Ectodermal cell (in vitro differentiated cells): ENCODE data around the gene NUP210.
A peak's percentile ranks its signal among the peaks of the same experiment; 100 is the strongest.

Experiments used
- H3K27ac ChIP-seq: 2 replicates; pipeline ENCODE4 v1.7.0; 2013; ENCODE audit warnings: mild to moderate bottlenecking, low read depth, low read length; ENCODE audit not compliant: insufficient read depth, poor library complexity, severe bottlenecking
- H3K27me3 ChIP-seq: 2 replicates; pipeline ENCODE4 v1.7.0; 2013; ENCODE audit warnings: mild to moderate bottlenecking, low read length; ENCODE audit not compliant: insufficient read depth, control insufficient read depth, poor library complexity, severe bottlenecking
- H3K36me3 ChIP-seq: one replicate; pipeline ENCODE4 v1.7.0; 2013; ENCODE audit warnings: low read length; ENCODE audit not compliant: control insufficient read depth, insufficient read depth
- H3K4me1 ChIP-seq: one replicate; pipeline ENCODE4 v1.7.0; 2013; ENCODE audit warnings: low read length; ENCODE audit not compliant: control insufficient read depth, insufficient read depth
- H3K4me3 ChIP-seq: 2 replicates; pipeline ENCODE4 v1.7.0; 2013; ENCODE audit warnings: low read depth, low read length, control low read depth; ENCODE audit not compliant: insufficient read depth
- H3K9me3 ChIP-seq: 2 replicates; pipeline ENCODE4 v1.7.0; 2013; ENCODE audit warnings: mild to moderate bottlenecking, low read length, moderate library complexity; ENCODE audit not compliant: control insufficient read depth
- WGBS, 2 experiments: methylation state at CpG; one replicate each; pipeline ENCODE4 v1.1.7; 2013; ENCODE audit warnings: missing lambda C conversion rate in 2 of 2; 5-methylcytosine and 5-hydroxymethylcytosine counted together

NUP210 gene

DNA sequence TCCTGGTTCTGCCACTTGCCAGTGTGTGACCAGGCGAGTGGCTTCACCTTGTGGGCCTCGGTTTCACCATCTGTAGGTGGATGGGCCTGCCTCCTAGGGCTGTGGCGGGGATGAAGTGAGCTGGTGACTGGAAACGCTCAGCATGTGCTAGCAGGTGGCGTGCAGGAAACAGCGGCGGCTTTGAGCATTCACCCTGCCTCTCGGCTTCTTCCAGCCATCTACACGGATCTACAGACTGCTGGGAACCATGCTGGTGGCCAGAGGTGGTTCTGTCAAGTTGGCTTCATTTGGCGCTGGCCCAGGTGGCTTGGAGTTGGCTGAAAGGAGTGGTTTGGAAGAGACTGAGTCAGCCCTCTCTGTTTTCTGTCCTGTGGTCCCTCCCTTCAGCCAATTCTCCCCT lies 106.3 kb downstream of the NUP210 start:
- Histone ChIP-seq H3K4me1 (no peaks in the 10 kb centered on the region), H3K27me3 (no peaks in the 10 kb centered on the region), H3K4me3 (no peak overlapping the region), H3K9me3 (no peaks in the 10 kb centered on the region), H3K27ac (no peak overlapping the region), H3K36me3 (no peaks in the 10 kb centered on the region)
- WGBS, 2 experiments: 93 to 95% methylated on average over 10 of the region's 10 CpGs

DNA sequence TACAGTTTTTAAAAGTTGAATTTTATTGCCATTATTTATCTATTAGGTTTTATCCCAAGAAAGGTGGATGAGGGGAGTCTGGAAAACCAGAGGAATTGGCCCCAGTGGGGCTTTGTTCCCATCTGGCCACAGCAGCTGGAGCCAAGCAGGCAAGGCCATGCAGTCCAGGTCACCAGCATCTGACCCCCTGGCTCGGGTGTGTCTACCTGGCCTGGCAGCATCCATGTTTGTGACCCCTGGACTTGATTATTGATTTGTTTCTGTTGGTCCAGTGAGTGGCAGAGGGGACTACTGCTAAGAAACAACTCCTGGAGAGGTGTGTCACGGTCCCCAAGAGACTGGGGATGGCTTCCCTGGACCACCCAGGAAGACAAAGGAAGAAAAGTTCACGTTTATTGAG lies 111.1 kb downstream of the NUP210 start:
- no peak overlapping the region for H3K27ac ChIP-seq
- no peaks in the 10 kb centered on the region for H3K4me1 ChIP-seq
- no peaks in the 10 kb centered on the region for H3K27me3 ChIP-seq
- H3K36me3 ChIP-seq: no peaks in the 10 kb centered on the region
- H3K4me3 ChIP-seq: no peak overlapping the region
- 88 to 91% methylated on average over 3 of the region's 3 CpGs for WGBS, 2 experiments
- no peaks in the 10 kb centered on the region for H3K9me3 ChIP-seq

DNA sequence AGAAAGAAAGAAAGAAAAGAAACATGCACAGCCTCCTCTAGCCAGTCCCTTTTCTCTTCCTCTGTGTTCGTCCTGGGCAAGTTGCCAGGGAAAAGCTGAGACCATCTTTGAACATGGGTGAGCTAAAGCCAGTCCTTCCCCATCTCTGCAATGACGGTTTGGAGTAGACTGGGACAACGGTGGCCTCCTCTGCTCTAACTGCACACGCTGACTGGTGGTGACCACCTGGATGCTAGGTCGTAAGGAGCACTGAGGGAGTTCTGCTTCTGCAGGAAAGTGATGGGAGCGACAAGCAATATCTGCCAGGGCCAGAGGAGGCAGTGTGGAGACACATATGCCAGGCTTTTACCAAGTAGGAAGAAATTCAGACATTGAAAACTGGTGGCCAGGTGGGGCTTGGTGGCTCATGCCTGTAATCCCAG lies 111.7 kb downstream of the NUP210 start:
- Histone ChIP-seq H3K27me3 (no peaks in the 10 kb centered on the region), H3K4me1 (no peaks in the 10 kb centered on the region), H3K4me3 (no peak overlapping the region), H3K9me3 (no peaks in the 10 kb centered on the region), H3K36me3 (no peaks in the 10 kb centered on the region), H3K27ac (no peak overlapping the region)
- WGBS, 2 experiments: 55 to 65% methylated on average over 6 of the region's 6 CpGs

DNA sequence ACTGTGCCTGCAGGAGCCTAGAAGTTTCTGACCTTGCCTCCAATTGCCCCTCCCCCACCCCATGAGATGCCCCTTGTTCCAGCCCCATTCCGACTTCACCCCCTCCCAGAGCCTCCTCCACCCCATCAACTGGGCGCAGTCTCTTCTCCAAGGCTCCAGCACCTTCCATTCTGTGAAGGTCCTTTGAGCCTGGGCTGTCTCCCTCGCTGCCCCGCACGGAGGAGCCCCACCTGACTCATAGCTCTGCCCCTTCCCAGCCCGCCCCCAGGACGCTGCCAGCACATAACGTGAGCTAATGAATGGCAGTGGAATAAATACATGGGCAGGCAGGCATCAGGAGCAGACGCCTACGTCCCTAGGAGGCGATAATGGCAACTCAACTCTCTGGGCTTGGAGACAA lies 113.1 kb downstream of the NUP210 start:
- no peaks in the 10 kb centered on the region for H3K27me3 ChIP-seq
- H3K27ac ChIP-seq: no peak overlapping the region
- WGBS, 2 experiments: 86% methylated on average over 11 of the region's 11 CpGs
- H3K36me3 ChIP-seq: no peaks in the 10 kb centered on the region
- H3K4me3 ChIP-seq: no peak overlapping the region
- H3K9me3 ChIP-seq: no peaks in the 10 kb centered on the region
- no peaks in the 10 kb centered on the region for H3K4me1 ChIP-seq

DNA sequence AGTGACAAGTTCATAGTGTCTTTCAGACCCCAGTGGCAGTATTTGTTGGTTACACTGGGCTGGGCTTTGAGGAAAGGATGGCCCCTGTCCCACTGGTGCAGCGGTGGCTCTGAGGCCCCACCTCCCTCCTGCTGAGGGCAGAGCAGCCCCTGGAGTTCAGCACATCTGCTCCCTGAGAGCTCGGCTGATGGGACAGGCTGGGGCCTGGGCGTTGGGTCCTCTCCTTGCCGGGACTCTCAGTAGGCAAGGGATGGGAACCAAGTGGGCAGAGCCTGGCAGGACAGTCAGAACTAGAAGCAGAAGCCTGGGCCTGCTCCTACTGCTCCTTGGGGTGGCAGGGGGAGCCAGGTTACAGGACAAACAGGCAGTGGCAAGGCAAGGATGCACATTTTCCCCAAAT lies 114.5 kb downstream of the NUP210 start:
- Histone ChIP-seq H3K4me3 (no peak overlapping the region), H3K36me3 (no peaks in the 10 kb centered on the region), H3K4me1 (peaks cover 6% of the 10 kb centered on the region), H3K27ac (no peak overlapping the region), H3K9me3 (no peaks in the 10 kb centered on the region), H3K27me3 (no peaks in the 10 kb centered on the region)
- 82 to 86% methylated on average over 4 of the region's 4 CpGs for WGBS, 2 experiments

DNA sequence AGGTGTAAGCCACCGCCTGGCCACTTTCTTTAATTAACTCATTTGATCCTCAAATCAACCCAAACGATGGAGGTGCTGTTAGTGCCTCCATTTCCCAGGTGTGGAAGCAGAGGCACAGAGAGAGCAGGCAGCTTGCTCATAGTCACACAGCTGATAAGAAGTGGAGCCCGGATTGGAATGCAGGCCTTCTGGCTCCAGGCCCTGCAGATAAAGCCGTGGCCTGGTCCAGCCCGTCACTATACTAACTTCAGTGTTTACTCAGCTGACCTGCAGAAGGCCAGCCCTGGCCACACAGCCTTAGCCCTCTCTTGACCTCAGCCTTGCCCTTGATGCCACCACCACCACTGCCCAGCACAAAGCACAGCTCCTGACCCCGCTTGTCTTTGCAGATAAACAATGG lies 116.7 kb downstream of the NUP210 start:
- 89 to 93% methylated on average over 6 of the region's 6 CpGs for WGBS, 2 experiments
- H3K4me1 ChIP-seq: peaks cover 6% of the 10 kb centered on the region
- H3K4me3 ChIP-seq: no peak overlapping the region
- H3K27me3 ChIP-seq: no peaks in the 10 kb centered on the region
- H3K36me3 ChIP-seq: no peaks in the 10 kb centered on the region
- no peak overlapping the region for H3K27ac ChIP-seq
- no peaks in the 10 kb centered on the region for H3K9me3 ChIP-seq

DNA sequence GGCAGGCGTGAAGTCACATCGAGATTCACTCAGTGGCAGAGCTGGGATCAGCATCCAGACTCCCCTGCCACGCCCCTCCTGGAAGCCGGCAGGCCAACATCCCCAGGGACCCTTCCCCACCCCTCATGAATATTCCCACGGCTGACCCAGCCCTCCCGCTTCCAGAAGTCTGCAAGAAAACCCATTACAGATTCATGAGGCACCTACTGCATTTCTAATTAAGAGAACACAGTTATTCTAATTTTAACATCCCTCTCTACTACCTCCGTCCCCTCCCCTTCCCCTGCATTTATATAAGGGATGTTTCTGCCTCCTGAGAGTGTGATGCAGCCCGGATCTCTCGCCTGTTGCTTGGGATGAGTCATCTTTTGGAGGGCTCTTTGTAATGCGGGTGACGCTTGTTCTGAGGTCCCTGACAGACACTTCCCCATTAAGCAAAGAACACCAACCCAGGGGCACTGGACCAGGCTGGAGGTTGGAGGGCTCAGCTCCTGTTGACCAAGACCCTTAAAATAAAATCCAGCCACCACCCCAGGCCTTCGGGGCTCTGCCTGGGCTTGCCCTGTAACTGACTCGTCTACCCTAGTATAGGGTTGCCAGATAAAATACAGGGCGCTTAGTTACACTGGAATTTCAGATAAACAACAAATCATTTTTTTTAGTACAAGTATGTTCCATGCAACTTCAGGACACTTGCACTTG lies 118.7 kb downstream of the NUP210 start:
- WGBS, 2 experiments: 29 to 34% methylated on average over 14 of the region's 14 CpGs
- no peak overlapping the region for H3K4me3 ChIP-seq
- no peaks in the 10 kb centered on the region for H3K9me3 ChIP-seq
- H3K4me1 ChIP-seq: peaks cover 9% of the 10 kb centered on the region
- H3K27me3 ChIP-seq: no peaks in the 10 kb centered on the region
- peak overlapping the region; percentile 21 for H3K27ac ChIP-seq
- no peaks in the 10 kb centered on the region for H3K36me3 ChIP-seq

DNA sequence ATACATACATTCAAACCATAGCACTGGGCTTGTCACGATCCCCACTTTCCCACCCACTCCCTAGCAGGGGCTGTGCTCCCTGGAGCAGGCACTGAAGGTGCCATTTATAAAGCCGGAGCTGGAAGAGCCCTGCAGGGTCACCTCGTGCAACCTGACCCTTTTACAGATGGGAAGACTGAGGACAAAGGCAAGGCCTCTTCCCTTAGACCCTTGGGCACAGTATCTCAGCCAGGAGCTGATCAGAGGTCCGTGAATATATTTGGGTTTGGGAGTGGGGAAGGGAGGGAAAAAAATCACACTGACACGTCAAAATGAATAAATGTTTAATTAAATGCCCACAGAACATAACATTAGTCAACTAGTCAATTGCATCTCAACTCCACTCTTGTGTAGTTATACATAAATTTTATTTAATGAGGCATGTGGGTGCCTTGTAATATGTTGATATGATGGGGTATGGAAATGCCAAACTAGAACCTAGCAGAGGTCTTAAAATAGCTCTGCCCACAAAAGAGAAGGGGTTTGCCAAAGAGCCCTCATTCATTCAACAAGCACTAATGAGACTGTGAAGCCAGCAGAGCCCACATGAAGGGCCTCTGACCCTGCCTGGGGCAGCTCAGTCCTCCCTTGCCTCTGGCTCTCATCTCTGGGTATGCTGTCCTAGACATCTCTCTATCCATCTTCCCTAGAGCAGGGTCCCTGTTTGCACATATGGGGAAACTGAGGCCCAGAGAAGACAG lies 119.4 kb downstream of the NUP210 start:
- no peak overlapping the region for H3K27ac ChIP-seq
- H3K36me3 ChIP-seq: no peaks in the 10 kb centered on the region
- no peaks in the 10 kb centered on the region for H3K27me3 ChIP-seq
- no peak overlapping the region for H3K4me3 ChIP-seq
- H3K4me1 ChIP-seq: peaks cover 9% of the 10 kb centered on the region
- no peaks in the 10 kb centered on the region for H3K9me3 ChIP-seq
- 91 to 97% methylated on average over 4 of the region's 5 CpGs for WGBS, 2 experiments

DNA sequence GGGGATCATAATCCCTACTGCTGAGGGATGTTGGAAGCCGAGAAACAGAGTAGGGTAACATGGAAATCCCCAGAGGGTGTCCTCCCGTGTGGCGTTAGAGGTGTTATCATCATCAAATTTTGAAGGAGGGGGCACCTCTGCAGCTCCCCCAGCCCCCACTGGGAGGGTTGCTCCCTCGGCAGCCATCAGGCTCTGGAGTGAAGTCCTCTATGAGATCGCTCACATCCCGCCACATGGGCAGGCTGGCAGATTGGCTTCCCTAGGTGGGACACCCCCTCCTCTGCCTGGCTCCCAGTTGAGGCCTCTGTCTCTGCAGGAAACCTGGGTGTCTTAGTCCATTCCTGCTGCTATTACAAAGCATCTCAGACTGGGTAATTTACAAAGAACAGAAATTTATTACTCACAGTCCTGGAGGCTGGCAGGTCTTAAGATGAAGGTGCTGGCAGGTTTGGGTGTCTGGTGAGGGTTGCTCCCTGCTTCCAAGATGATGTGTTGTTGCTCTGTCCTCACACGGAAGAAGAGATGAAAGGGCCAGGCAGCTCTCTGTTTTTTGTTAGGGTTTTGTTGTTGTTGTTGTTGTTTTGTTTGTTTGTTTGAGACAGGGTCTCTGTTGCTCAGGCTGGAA lies 120.5 kb downstream of the NUP210 start:
- Histone ChIP-seq H3K4me1 (peaks cover 9% of the 10 kb centered on the region), H3K4me3 (no peak overlapping the region), H3K27ac (no peak overlapping the region), H3K36me3 (no peaks in the 10 kb centered on the region), H3K27me3 (no peaks in the 10 kb centered on the region), H3K9me3 (no peaks in the 10 kb centered on the region)
- WGBS, 2 experiments: 88 to 89% methylated on average over 7 of the region's 7 CpGs

DNA sequence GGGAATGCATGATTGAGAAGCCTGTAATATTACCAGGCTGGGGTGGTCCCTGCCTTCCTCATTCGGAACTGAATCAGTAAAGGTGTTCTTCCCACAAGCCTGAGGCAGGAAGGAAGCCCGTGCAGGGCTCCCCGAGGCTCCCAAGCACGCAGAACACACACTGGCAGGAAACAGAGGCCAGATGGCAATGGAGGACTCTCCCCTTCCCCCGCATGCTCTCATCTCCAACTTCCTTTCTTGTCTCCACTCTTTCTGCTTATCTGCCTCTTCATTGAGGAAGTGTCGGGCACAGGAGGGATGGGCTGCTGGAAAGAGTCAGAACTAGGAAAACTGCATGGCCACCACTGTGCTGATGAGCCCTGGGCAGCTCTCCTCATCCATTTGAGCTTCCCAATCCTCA lies 123.5 kb downstream of the NUP210 start:
- H3K27me3 ChIP-seq: no peaks in the 10 kb centered on the region
- H3K36me3 ChIP-seq: no peaks in the 10 kb centered on the region
- H3K27ac ChIP-seq: no peak overlapping the region
- no peaks in the 10 kb centered on the region for H3K9me3 ChIP-seq
- WGBS, 2 experiments: 62 to 64% methylated on average over 6 of the region's 6 CpGs
- H3K4me1 ChIP-seq: peaks cover 9% of the 10 kb centered on the region
- no peak overlapping the region for H3K4me3 ChIP-seq
